ENCODE results near the gene FADS2. TPM values are rescaled to one million over a fixed set of nuclear protein-coding genes. Genes with fewer than 3 reads are reported as not detected.

The FADS2 gene
- total and polyA plus RNA-seq, 9 of the 15 experiments (the other 6 are each of a cell fraction or from before 2014, with no cell fraction given) = 2.9 to 42.8 (median 16.2) TPM

DNA sequence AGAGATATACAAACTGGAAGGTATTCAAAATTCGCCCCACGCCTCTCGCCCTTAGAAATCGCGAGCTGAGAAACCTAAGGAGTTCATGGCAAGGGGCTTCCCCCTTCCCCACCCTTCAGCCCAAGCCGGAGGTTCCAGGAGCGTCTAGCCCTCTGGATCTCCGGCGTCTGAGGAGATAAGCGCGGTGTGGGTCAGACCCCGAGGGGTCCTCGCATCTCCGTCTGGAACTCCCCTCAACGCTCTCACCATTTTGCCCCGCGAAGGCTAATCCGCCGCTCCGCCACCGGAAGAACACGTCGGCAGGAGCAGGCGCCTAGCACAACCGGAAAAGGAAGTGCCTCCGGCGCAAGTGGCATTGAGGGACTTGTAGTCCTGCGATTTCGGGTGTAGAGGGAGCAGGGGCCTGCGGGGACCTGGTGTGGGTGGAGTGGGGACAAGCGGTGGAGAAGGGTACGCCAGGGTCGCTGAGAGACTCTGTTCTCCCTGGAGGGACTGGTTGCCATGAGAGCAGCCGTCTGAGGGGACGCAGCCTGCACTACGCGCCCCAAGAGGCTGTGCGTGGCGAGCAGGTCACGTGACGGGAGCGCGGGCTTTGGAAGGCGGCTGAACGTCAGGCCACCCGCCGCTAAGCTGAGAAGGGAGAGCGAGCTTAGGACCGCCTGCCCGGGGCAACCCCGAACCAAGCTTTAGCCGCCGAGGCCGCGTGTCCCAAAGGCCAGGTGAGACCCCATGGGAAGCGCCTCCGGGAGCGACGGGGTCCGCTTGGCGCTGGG, 35.6 kb upstream of the FADS2 start, which contains the start of the genes FEN1 and TMEM258 (continued):
- TF ChIP-seq, protein P1, sequence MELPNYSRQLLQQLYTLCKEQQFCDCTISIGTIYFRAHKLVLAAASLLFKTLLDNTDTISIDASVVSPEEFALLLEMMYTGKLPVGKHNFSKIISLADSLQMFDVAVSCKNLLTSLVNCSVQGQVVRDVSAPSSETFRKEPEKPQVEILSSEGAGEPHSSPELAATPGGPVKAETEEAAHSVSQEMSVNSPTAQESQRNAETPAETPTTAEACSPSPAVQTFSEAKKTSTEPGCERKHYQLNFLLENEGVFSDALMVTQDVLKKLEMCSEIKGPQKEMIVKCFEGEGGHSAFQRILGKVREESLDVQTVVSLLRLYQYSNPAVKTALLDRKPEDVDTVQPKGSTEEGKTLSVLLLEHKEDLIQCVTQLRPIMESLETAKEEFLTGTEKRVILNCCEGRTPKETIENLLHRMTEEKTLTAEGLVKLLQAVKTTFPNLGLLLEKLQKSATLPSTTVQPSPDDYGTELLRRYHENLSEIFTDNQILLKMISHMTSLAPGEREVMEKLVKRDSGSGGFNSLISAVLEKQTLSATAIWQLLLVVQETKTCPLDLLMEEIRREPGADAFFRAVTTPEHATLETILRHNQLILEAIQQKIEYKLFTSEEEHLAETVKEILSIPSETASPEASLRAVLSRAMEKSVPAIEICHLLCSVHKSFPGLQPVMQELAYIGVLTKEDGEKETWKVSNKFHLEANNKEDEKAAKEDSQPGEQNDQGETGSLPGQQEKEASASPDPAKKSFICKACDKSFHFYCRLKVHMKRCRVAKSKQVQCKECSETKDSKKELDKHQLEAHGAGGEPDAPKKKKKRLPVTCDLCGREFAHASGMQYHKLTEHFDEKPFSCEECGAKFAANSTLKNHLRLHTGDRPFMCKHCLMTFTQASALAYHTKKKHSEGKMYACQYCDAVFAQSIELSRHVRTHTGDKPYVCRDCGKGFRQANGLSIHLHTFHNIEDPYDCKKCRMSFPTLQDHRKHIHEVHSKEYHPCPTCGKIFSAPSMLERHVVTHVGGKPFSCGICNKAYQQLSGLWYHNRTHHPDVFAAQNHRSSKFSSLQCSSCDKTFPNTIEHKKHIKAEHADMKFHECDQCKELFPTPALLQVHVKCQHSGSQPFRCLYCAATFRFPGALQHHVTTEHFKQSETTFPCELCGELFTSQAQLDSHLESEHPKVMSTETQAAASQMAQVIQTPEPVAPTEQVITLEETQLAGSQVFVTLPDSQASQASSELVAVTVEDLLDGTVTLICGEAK (IDR thresholded peaks at IDR 0.05) = peak; percentile 99
- TF ChIP-seq, protein P1 (CRISPR knock-in tag; IDR thresholded peaks at IDR 0.05) = no peak
- TF ChIP-seq ZFP36 (IDR thresholded peaks at IDR 0.05; ENCODE audit: low read depth, low read length, partially characterized antibody) (no peak), ZNF24 (IDR thresholded peaks at IDR 0.05) (0 out of 2 replicates have a peak, but pooled peaks have one; percentile 35), RBM14 (IDR thresholded peaks at IDR 0.05; ENCODE audit: borderline replicate concordance, insufficient read depth, low read depth, low read length) (no peak), TCF3 (CRISPR knock-in tag; IDR thresholded peaks at IDR 0.05) (peak; percentile 3; the same call in 1 of the 2 replicates), POLR2AphosphoS2 (IDR thresholded peaks at IDR 0.05; ENCODE audit: low read length) (peak; percentile 76; the same call in 1 of the 2 replicates), YY1 (IDR thresholded peaks at IDR 0.05; ENCODE audit: borderline replicate concordance in 1 of 3, control insufficient read depth in 1 of 3, extremely low read depth in 1 of 3, insufficient read depth in 3 of 3, insufficient read length in 1 of 3, insufficient replicate concordance in 2 of 3, low read depth in 1 of 3, low read length in 2 of 3) (peak in 2 of 3 experiments; percentile 73 to 88), FOXK2 (conservative IDR thresholded peaks at IDR 0.05 in 1 of 2, IDR thresholded peaks at IDR 0.05 in 1 of 2; ENCODE audit: low read depth in 2 of 2) (peak; percentile 10 to 78; a peak in 2 of 4 replicates), ELF2 (CRISPR knock-in tag; IDR thresholded peaks at IDR 0.05) (peak; percentile 93), MEF2D (tag; conservative IDR thresholded peaks at IDR 0.05; ENCODE audit: low read depth) (peak; percentile 14; the same call in 1 of the 2 replicates), MAFF (IDR thresholded peaks at IDR 0.05; ENCODE audit: low read length) (no peak), CBFA2T2 (conservative IDR thresholded peaks at IDR 0.05) (peak; percentile 96)
- TF ChIP-seq, protein P2, sequence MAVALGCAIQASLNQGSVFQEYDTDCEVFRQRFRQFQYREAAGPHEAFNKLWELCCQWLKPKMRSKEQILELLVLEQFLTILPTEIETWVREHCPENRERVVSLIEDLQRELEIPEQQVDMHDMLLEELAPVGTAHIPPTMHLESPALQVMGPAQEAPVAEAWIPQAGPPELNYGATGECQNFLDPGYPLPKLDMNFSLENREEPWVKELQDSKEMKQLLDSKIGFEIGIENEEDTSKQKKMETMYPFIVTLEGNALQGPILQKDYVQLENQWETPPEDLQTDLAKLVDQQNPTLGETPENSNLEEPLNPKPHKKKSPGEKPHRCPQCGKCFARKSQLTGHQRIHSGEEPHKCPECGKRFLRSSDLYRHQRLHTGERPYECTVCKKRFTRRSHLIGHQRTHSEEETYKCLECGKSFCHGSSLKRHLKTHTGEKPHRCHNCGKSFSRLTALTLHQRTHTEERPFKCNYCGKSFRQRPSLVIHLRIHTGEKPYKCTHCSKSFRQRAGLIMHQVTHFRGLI (CRISPR knock-in tag; IDR thresholded peaks at IDR 0.05) = no peak
- TF ChIP-seq, protein P3, sequence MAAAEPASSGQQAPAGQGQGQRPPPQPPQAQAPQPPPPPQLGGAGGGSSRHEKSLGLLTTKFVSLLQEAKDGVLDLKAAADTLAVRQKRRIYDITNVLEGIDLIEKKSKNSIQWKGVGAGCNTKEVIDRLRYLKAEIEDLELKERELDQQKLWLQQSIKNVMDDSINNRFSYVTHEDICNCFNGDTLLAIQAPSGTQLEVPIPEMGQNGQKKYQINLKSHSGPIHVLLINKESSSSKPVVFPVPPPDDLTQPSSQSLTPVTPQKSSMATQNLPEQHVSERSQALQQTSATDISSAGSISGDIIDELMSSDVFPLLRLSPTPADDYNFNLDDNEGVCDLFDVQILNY (CRISPR knock-in tag; IDR thresholded peaks at IDR 0.05) = peak; percentile 92
